Endothelial cell of umbilical vein (primary cell): ENCODE data around the gene THSD4. TPM values are rescaled to one million over a fixed set of nuclear protein-coding genes. Genes with fewer than 3 reads are reported as not detected.

Experiments
- BruUV-seq: library from RNA; stranded (reverse); fragments of 400-500 nt; replicated peaks from 2 replicates; lab custom pipeline; 2021; lab: Mats Ljungman, UMichigan
- CTCF ChIA-PET: fragments of 300-600, 350-600 bp; sonication (Branson Sonifier 250); formaldehyde crosslinking; loops from one replicate; lab custom pipeline; 2021; ENCODE audit warnings: antibody characterized with exemption, inconsistent platforms; lab: Charles Lee
- POLR2A ChIA-PET: fragments of 300-600, 350-600 bp; sonication (Branson Sonifier 250); formaldehyde crosslinking; loops from one replicate; lab custom pipeline; 2021; ENCODE audit warnings: antibody characterized with exemption, inconsistent platforms; lab: Charles Lee
- DNase-seq: peaks from one replicate; pipeline ENCODE4 v3.0.0-alpha.2; 2011; ENCODE audit warnings: low read depth, low spot score
- FAIRE-seq: peaks from 2 replicates; lab custom pipeline; 2011; peaks lifted over from hg19 to GRCh38; lab: Jason Lieb, UNC
- H2AFZ ChIP-seq: 2 replicates; pipeline ENCODE4 v1.6.0; 2012; ENCODE audit warnings: low read depth, low read length, control low read depth, inconsistent platforms
- H3K27ac ChIP-seq: 2 replicates; pipeline ENCODE4 v1.5.1; 2011; ENCODE audit warnings: low read depth, mild to moderate bottlenecking, control low read depth, low read length, moderate library complexity; ENCODE audit not compliant: insufficient read depth
- H3K27me3 ChIP-seq, 2 experiments: 2 replicates each; pipeline versions ENCODE4 v1.6.0 to v1.6.1; 2011; ENCODE audit warnings: low read length in 2 of 2, mixed read lengths in 1 of 2; ENCODE audit not compliant: control insufficient read depth in 2 of 2, insufficient read depth in 2 of 2
- H3K36me3 ChIP-seq, 2 experiments: 2 replicates in 1 of 2; 3 replicates in 1 of 2; pipeline ENCODE4 v1.5.1; 2011; ENCODE audit warnings: low read length in 2 of 2, mild to moderate bottlenecking in 1 of 2, moderate library complexity in 1 of 2; ENCODE audit not compliant: control insufficient read depth in 2 of 2, insufficient read depth in 2 of 2; ENCODE audit errors: extremely low read depth in 1 of 2
- H3K4me1 ChIP-seq: 3 replicates; pipeline ENCODE4 v1.5.1; 2011; ENCODE audit warnings: mild to moderate bottlenecking, low read length; ENCODE audit not compliant: control insufficient read depth, insufficient read depth; ENCODE audit errors: extremely low read depth
- H3K4me2 ChIP-seq: 2 replicates; pipeline ENCODE4 v1.6.1; 2011; ENCODE audit warnings: low read length, control low read depth, mixed read lengths; ENCODE audit not compliant: insufficient read depth
- H3K4me3 ChIP-seq, 3 experiments: fragments of 200-600 bp in 1 of 3; sonication (generic), shearing (Covaris generic) in 1 of 3; replicated peaks in 1 of 3; 2 replicates each; pipeline ENCODE4 v1.5.1; 2011 to 2016; ENCODE audit warnings: control low read depth in 3 of 3, low read length in 3 of 3, mild to moderate bottlenecking in 2 of 3, inconsistent platforms in 1 of 3, low read depth in 1 of 3, moderate library complexity in 1 of 3; ENCODE audit not compliant: insufficient read depth in 1 of 3
- H3K79me2 ChIP-seq: 2 replicates; pipeline ENCODE4 v1.6.0; 2012; ENCODE audit warnings: low read length, inconsistent platforms; ENCODE audit not compliant: control insufficient read depth, insufficient read depth
- H3K9ac ChIP-seq: replicated peaks from 2 replicates; pipeline ENCODE3; 2011; ENCODE audit warnings: low read length, control low read depth; ENCODE audit not compliant: insufficient read depth; ENCODE audit errors: extremely low read depth
- H3K9me1 ChIP-seq: replicated peaks from 3 replicates; pipeline ENCODE4 v1.6.0; 2011; ENCODE audit warnings: mild to moderate bottlenecking, low read length; ENCODE audit not compliant: control insufficient read depth, insufficient read depth; ENCODE audit errors: extremely low read depth
- H3K9me3 ChIP-seq: replicated peaks from 2 replicates; pipeline ENCODE4 v1.5.1; 2012; ENCODE audit warnings: low read length, inconsistent platforms; ENCODE audit not compliant: control insufficient read depth, insufficient read depth
- H4K20me1 ChIP-seq: replicated peaks from 2 replicates; pipeline ENCODE3; 2011; ENCODE audit warnings: mild to moderate bottlenecking, low read length; ENCODE audit not compliant: control insufficient read depth, insufficient read depth; ENCODE audit errors: extremely low read depth
- CTCF ChIP-seq, 2 donors: IDR thresholded peaks; 1 replicate in 1 of 2; 2 replicates in 1 of 2; pipeline ENCODE4 v1.5.1; 2011; ENCODE audit warnings: low read length in 2 of 2, mild to moderate bottlenecking in 2 of 2, moderate library complexity in 2 of 2, control low read depth in 1 of 2, inconsistent platforms in 1 of 2, low read depth in 1 of 2; ENCODE audit not compliant: insufficient read depth in 1 of 2; ENCODE audit errors: extremely low read depth in 1 of 2
- EZH2 ChIP-seq: IDR thresholded peaks from 2 replicates; pipeline ENCODE4 v1.6.1; 2012; ENCODE audit warnings: borderline replicate concordance, low read depth, mild to moderate bottlenecking, moderate library complexity, low read length, inconsistent platforms; ENCODE audit not compliant: severe bottlenecking
- FOS ChIP-seq: IDR thresholded peaks from 2 replicates; pipeline ENCODE4 v1.6.1; 2011; ENCODE audit warnings: mild to moderate bottlenecking, low read length, moderate library complexity, borderline replicate concordance; ENCODE audit not compliant: insufficient read depth
- JUN ChIP-seq: IDR thresholded peaks from 2 replicates; pipeline ENCODE4 v1.6.1; 2011; ENCODE audit warnings: borderline replicate concordance, low read depth; ENCODE audit not compliant: insufficient read length, insufficient read depth
- MYC ChIP-seq: IDR thresholded peaks from one replicate; pipeline ENCODE4 v1.6.1; 2011; ENCODE audit warnings: mild to moderate bottlenecking, low read depth, low read length
- dilution Hi-C: fragments of 300-500 bp; cut with MboI; formaldehyde crosslinking; loops from one replicate; pipeline ENCODE4 v1.15.0; 2019; ENCODE audit warnings: low sequenced_read_pairs; ENCODE audit not compliant: extremely low pct_ligation_motif_present
- intact Hi-C: fragments of 100-400 bp; cut with micrococcal nuclease; formaldehyde crosslinking; loops from one replicate; pipeline ENCODE4 v1.10.0; 2022
- polyA plus RNA-seq, 4 experiments: library from polyadenylated mRNA; depleted of rRNA in 3 of 4; stranded (reverse) in 3 of 4; unstranded in 1 of 4; fragments of >200 nt; gene quantifications; 2 replicates each; pipeline versions ENCODE4 v1.2.1 to v1.2.3, GENCODE V29; 2011 to 2012; ENCODE audit warnings: missing spikeins in 1 of 4
- total RNA-seq: library from RNA; stranded (reverse); gene quantifications from 2 replicates; pipeline ENCODE4 v1.2.3, GENCODE V29; 2021

Gene THSD4
- total and polyA plus RNA-seq, 2 donors (not counting 3 experiments of a cell fraction or from before 2014, with no cell fraction given), result 9.9 to 25.4 TPM

DNA sequence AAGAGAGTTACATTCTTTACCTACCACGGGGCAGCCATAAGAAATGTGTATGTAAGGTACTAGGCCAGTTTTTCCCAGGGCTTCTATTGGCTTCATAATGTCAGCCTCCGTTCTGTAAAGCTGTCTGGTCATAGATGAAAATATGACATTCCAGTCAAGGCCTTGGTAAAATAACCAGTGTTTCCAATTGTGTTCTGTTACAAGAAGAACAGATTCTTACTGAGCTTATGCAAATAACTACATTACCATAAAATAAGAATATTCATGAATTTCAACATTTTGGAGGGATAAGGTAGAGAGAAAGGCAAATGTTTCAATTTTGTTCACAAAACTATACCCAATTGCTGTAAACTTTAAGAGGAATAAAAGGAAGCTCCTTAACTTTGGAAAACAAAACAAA, 315.5 kb downstream of the THSD4 start:
- CTCF ChIA-PET, result interaction anchor here (0.7 to 3.6 kb wide), 6 partner anchors 10 to 457 kb away, joined by 3 to 11 read pairs (median 4); partner anchors contain the start of gene THSD4
- POLR2A ChIA-PET, result interaction anchor here (0.7 kb wide), 1 partner anchor 66 kb away, joined by 6 read pairs; no protein-coding TSS in a partner anchor

DNA sequence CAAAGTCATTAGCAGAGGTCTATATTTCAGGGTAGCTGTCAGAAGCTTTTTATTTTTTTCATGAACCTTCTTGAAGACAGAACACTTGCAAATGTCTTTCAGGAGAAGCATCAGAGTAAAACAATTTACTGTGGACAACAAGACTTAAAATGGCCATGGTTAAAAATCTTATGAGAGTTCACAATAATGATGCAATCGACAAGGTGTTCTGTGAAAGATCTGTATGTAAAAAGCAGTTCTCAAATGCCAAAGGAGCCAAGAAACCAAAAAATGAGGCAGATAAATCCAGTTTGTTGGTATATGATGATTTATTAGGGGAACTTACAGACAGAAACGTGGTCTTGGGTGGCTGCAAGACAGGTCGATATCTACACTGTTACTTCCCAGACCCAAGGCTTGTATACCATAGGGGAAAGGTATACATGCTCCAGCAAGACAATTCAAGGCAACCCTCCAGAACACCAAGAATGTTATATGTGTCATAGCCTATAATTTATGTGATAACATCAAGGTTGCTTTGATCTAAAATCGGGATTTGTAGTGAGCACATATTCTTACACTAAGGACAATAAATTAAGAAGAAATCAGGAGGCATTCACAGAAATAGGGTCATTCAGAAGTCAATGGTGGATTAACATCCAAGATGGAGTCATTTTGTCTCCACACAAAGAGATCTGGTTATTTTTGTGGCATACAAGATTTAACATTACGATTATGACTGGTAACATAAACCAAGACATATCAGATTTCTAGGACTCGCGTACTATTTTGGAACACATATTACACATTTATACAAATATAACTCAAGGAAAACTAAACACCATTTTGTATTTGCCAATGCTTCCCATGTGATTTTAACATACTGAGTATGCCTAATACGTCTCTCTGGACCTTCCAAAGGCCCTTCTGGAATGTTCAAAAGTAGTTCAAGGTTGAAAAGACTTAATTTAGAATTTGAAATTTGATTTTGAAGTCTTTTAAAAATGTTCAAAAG, 316.4 kb downstream of the THSD4 start:
- H3K36me3 ChIP-seq, result no peaks in the 10 kb centered on the region
- dilution Hi-C loops (no loop called here), intact Hi-C loops (no loop called here)
- no peak overlapping the region for H3K4me2 ChIP-seq
- no peak overlapping the region for H3K4me3 ChIP-seq
- no peak overlapping the region for H3K9ac ChIP-seq
- POLR2A ChIA-PET, result no interaction called here
- H2AFZ ChIP-seq, result no peak overlapping the region
- no peaks in the 10 kb centered on the region for H3K79me2 ChIP-seq
- no peak for TF ChIP-seq EZH2
- no peak for TF ChIP-seq CTCF (IDR thresholded peaks at IDR 0.05; ENCODE audit: extremely low read depth in 1 of 2, insufficient read depth in 1 of 2, low read depth in 1 of 2, low read length in 2 of 2)
- TF ChIP-seq FOS, result no peak
- no peak for TF ChIP-seq JUN
- TF ChIP-seq MYC, result no peak
- H3K9me1 ChIP-seq, result no peaks in the 10 kb centered on the region
- no peaks in the 10 kb centered on the region for H4K20me1 ChIP-seq
- FAIRE-seq (no peak), DNase-seq (no peak)
- no peaks in the 10 kb centered on the region for H3K4me1 ChIP-seq
- H3K27ac ChIP-seq, result no peak overlapping the region
- no peaks in the 10 kb centered on the region for H3K9me3 ChIP-seq
- CTCF ChIA-PET, result interaction anchor here (0.9 to 3.6 kb wide), 4 partner anchors 9 to 458 kb away, joined by 4 to 11 read pairs (median 6); no protein-coding TSS in a partner anchor
- H3K27me3 ChIP-seq, result no peaks in the 10 kb centered on the region
- BruUV-seq, result no TSS peak

More for the DNA sequence above, 315.5 kb downstream of the THSD4 start:
- no peak for TF ChIP-seq FOS
- H3K9me1 ChIP-seq, result no peaks in the 10 kb centered on the region
- intact Hi-C loops, result no loop called here
- H3K27ac ChIP-seq, result no peak overlapping the region
- FAIRE-seq, result no peak
- no peaks in the 10 kb centered on the region for H3K36me3 ChIP-seq
- H3K9ac ChIP-seq, result no peak overlapping the region
- H3K9me3 ChIP-seq, result no peaks in the 10 kb centered on the region
- BruUV-seq, result no TSS peak
- H3K27me3 ChIP-seq, result no peaks in the 10 kb centered on the region
- H3K4me1 ChIP-seq, result no peaks in the 10 kb centered on the region
- no peak overlapping the region for H2AFZ ChIP-seq
- no peak overlapping the region for H3K4me3 ChIP-seq
- no peak for DNase-seq
- dilution Hi-C loops, result no loop called here
- no peaks in the 10 kb centered on the region for H4K20me1 ChIP-seq
- H3K79me2 ChIP-seq, result no peaks in the 10 kb centered on the region
- no peak overlapping the region for H3K4me2 ChIP-seq
